Esophagus muscularis mucosa (tissue), 4 donors: ENCODE data around the gene PGAM2. TPM values are rescaled to one million over a fixed set of nuclear protein-coding genes. Genes with fewer than 3 reads are reported as not detected.

Experiments used
- DNase-seq: peaks from one replicate; pipeline ENCODE4 v3.0.0-alpha.2; 2017; ENCODE audit errors: extremely low spot score
- H3K27ac ChIP-seq, 4 donors: fragments of 200-600 bp; sonication (generic); replicated peaks in 1 of 4; 1 replicate in 3 of 4; 2 replicates in 1 of 4; pipeline ENCODE4 v1.5.1; 2016 to 2019; ENCODE audit warnings: mild to moderate bottlenecking in 1 of 4
- H3K27me3 ChIP-seq, 4 donors: fragments of 200-600 bp; sonication (generic); one replicate each; pipeline versions ENCODE4 v1.5.1 to v1.6.0; 2016 to 2019
- H3K36me3 ChIP-seq, 4 donors: fragments of 200-600 bp; sonication (generic); one replicate each; pipeline ENCODE4 v1.5.1; 2016 to 2019
- H3K4me1 ChIP-seq, 4 donors: fragments of 200-600 bp; sonication (generic); one replicate each; pipeline ENCODE4 v1.5.1; 2016 to 2019
- H3K4me3 ChIP-seq, 4 donors: fragments of 200-600 bp; sonication (generic); 1 replicate in 2 of 4; 2 replicates in 2 of 4; pipeline ENCODE4 v1.5.1; 2016 to 2019; ENCODE audit warnings: mild to moderate bottlenecking in 4 of 4, moderate library complexity in 1 of 4
- H3K9me3 ChIP-seq, 4 donors: fragments of 200-600 bp; sonication (generic); 1 replicate in 3 of 4; 2 replicates in 1 of 4; pipeline ENCODE4 v1.5.1; 2016 to 2019
- EP300 ChIP-seq: sonication (generic); formaldehyde crosslinking; IDR thresholded peaks from one replicate; pipeline ENCODE4 v1.6.1; 2017; ENCODE audit warnings: antibody characterized with exemption
- POLR2A ChIP-seq: fragments of 450-650 bp; IDR thresholded peaks from one replicate; pipeline ENCODE4 v1.6.1; 2017; ENCODE audit warnings: antibody characterized with exemption, moderate library complexity, mild to moderate bottlenecking, low read depth
- POLR2AphosphoS5 ChIP-seq, 2 donors: sonication (generic); formaldehyde crosslinking; IDR thresholded peaks; one replicate each; pipeline ENCODE4 v1.6.1; 2017; ENCODE audit warnings: antibody characterized with exemption in 2 of 2
- WGBS: methylation state at CpG from one replicate; pipeline ENCODE4 v1.1.5; 2018; 5-methylcytosine and 5-hydroxymethylcytosine counted together
- intact Hi-C: fragments of 100-400 bp; cut with DNase I; formaldehyde crosslinking; loops from one replicate; pipeline ENCODE4 v1.15.1; 2023
- total RNA-seq, 4 donors: library from RNA; depleted of rRNA; stranded (reverse); fragments of >200 nt; gene quantifications; one replicate each; pipeline versions ENCODE4 v1.1.0 to v1.2.1, GENCODE V29; 2016
- TF ChIP-seq, protein P1 (sequence below), 3 experiments: fragments of 200-600 bp in 2 of 3; fragments of 450-650 bp in 1 of 3; sonication (generic) in 2 of 3; IDR thresholded peaks; one replicate each; pipeline ENCODE4 v1.5.1; 2017 to 2019; ENCODE audit warnings: antibody characterized with exemption in 3 of 3, mild to moderate bottlenecking in 2 of 3, moderate library complexity in 1 of 3

Gene PGAM2
- total RNA-seq, 4 donors from 2014 or later: 0.52 to 1.8 (median 0.66) TPM; not detected in 1

DNA sequence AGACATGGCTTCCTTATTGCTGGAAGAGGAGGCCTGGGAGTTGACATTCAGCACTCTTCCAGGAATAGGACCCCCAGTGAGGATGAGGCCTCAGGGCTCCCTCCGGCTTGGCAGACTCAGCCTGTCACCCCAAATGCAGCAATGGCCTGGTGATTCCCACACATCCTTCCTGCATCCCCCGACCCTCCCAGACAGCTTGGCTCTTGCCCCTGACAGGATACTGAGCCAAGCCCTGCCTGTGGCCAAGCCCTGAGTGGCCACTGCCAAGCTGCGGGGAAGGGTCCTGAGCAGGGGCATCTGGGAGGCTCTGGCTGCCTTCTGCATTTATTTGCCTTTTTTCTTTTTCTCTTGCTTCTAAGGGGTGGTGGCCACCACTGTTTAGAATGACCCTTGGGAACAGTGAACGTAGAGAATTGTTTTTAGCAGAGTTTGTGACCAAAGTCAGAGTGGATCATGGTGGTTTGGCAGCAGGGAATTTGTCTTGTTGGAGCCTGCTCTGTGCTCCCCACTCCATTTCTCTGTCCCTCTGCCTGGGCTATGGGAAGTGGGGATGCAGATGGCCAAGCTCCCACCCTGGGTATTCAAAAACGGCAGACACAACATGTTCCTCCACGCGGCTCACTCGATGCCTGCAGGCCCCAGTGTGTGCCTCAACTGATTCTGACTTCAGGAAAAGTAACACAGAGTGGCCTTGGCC, 4.3 kb downstream of the PGAM2 start:
- Histone ChIP-seq H3K27ac (no peak overlapping the region), H3K9me3 (no peaks in the 10 kb centered on the region), H3K27me3 (no peaks in the 10 kb centered on the region), H3K4me1 (peaks cover 16 to 37% (median 26%) of the 10 kb centered on the region in 4 donors), H3K4me3 (no peak overlapping the region), H3K36me3 (peaks cover 58 to 67% (median 65%) of the 10 kb centered on the region in 4 donors)
- TF ChIP-seq, protein P1, sequence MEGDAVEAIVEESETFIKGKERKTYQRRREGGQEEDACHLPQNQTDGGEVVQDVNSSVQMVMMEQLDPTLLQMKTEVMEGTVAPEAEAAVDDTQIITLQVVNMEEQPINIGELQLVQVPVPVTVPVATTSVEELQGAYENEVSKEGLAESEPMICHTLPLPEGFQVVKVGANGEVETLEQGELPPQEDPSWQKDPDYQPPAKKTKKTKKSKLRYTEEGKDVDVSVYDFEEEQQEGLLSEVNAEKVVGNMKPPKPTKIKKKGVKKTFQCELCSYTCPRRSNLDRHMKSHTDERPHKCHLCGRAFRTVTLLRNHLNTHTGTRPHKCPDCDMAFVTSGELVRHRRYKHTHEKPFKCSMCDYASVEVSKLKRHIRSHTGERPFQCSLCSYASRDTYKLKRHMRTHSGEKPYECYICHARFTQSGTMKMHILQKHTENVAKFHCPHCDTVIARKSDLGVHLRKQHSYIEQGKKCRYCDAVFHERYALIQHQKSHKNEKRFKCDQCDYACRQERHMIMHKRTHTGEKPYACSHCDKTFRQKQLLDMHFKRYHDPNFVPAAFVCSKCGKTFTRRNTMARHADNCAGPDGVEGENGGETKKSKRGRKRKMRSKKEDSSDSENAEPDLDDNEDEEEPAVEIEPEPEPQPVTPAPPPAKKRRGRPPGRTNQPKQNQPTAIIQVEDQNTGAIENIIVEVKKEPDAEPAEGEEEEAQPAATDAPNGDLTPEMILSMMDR (IDR thresholded peaks at IDR 0.05): no peak
- TF ChIP-seq EP300 (no peak), POLR2AphosphoS5 (IDR thresholded peaks at IDR 0.05) (no peak)
- no peak for DNase-seq
- WGBS: 82% methylated on average over 7 of the region's 8 CpGs
- intact Hi-C loops: no loop called here

DNA sequence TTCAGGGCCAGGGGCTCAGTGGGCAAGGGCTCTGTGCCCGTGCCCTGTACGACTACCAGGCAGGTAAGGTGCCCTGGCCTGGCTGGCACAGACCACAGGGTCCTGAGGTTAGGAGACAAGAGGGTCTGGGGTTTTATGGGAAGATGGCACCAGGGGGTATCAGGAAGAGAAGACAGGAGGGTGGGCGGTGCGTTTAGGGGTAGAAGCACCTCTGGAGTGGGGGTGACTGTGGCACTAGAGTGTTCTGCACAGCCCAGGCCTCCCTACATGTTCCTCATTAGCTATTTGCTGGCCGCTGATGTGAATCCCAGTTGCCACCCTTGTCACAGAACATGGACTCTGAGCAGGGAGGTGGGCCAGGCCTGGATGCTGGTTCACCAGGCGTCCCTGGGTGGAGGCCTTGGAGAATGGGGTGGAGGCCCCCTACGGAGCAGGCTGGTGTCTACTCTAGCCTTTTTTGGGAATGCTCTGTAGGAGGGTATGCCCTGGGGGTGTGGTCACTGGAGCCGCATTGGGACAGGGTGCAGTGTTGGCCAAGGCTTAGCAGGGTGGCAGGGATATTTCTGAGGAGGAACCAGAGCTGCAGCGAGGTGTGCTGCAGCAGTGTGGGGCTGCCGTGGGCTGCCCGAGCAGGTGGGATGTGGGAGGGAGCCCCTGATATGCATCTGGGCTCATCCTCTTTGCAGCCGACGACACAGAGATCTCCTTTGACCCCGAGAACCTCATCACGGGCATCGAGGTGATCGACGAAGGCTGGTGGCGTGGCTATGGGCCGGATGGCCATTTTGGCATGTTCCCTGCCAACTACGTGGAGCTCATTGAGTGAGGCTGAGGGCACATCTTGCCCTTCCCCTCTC, 5.0 kb downstream of the PGAM2 start:
- Histone ChIP-seq H3K9me3 (no peaks in the 10 kb centered on the region), H3K27me3 (no peaks in the 10 kb centered on the region), H3K36me3 (peaks cover 58 to 73% (median 69%) of the 10 kb centered on the region in 4 donors), H3K27ac (no peak overlapping the region), H3K4me1 (peaks cover 8 to 29% (median 18%) of the 10 kb centered on the region in 4 donors), H3K4me3 (no peak overlapping the region)
- WGBS: 94% methylated on average over 16 of the region's 21 CpGs
- no peak for DNase-seq
- intact Hi-C loops: no loop called here
- TF ChIP-seq EP300 (no peak), POLR2A (no peak), POLR2AphosphoS5 (IDR thresholded peaks at IDR 0.05) (no peak)
- TF ChIP-seq, protein P1 (IDR thresholded peaks at IDR 0.05): no peak

DNA sequence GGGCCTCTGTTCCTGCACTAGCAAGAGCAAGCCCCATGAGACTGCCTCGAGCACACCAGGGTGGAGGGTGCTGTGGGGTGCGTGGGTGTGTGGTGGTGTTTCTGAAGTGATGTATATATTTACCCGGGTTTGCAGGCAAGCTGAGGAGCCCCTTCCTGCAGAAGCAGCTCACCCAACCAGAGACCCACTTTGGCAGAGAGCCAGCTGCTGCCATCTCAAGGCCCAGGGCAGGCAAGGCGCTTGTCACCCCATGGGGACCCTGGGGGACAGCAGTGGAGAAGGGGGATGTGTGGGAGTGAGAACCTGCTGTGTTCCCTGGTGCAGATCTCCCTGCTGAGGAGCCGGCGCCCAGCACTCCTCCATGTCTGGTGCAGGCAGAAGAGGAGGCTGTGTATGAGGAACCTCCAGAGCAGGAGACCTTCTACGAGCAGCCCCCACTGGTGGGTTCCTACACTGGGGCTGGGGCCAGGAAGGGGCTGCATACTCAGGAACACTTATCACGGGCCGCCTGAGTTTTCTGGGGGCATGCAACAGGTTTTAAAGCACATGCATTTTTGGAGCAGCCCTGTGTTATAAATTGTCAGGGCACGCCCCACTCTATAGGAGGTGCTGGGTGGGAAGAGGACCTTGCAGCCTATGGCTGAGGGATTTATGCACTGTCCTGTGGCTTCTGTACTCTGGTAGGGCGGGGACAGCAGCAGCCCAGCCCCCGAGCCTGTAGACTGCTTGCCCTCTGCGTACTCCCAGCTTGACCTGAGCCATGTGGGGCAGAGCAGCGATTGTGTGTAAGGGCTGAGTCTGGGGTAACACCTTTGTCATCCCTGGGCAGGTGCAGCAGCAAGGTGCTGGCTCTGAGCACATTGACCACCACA, 5.9 kb downstream of the PGAM2 start:
- intact Hi-C loops: no loop called here
- no peak overlapping the region for H3K27ac ChIP-seq
- peaks cover 58 to 81% (median 77%) of the 10 kb centered on the region in 4 donors for H3K36me3 ChIP-seq
- WGBS: 84% methylated on average over 8 of the region's 14 CpGs
- DNase-seq: no peak
- no peak overlapping the region for H3K4me3 ChIP-seq
- H3K4me1 ChIP-seq: peaks cover 0 to 21% (median 9%) of the 10 kb centered on the region in 4 donors
- H3K9me3 ChIP-seq: no peaks in the 10 kb centered on the region
- TF ChIP-seq, protein P1 (IDR thresholded peaks at IDR 0.05): no peak
- TF ChIP-seq EP300 (no peak), POLR2A (no peak), POLR2AphosphoS5 (IDR thresholded peaks at IDR 0.05) (no peak)
- H3K27me3 ChIP-seq: no peaks in the 10 kb centered on the region

DNA sequence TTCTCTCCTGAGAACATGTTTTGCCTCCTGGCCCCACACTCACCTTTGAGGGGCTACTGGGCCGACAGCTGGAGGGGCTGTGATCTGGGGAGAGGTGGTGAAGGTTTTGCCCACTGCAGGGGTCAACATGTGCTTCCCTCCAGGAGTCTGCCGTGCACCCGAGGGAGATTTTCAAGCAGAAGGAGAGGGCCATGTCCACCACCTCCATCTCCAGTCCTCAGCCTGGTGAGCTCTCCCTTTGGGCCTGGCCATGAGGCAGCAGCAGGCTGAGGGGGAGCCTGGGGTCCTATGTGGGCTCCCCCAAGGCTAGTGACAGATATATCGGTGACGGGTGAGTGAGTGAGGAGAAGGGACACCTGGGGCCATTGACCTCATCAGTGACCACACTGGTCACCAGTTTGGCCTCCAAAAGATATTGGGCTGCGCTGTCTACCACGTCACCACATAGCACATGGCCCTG, 6.6 kb downstream of the PGAM2 start:
- no peak overlapping the region for H3K4me3 ChIP-seq
- peaks cover 58 to 88% (median 83%) of the 10 kb centered on the region in 4 donors for H3K36me3 ChIP-seq
- no peak for DNase-seq
- WGBS: 89% methylated on average over 7 of the region's 7 CpGs
- peaks cover 0 to 14% (median 4%) of the 10 kb centered on the region in 4 donors for H3K4me1 ChIP-seq
- H3K9me3 ChIP-seq: no peaks in the 10 kb centered on the region
- H3K27me3 ChIP-seq: no peaks in the 10 kb centered on the region
- TF ChIP-seq EP300: no peak
- TF ChIP-seq, protein P1 (IDR thresholded peaks at IDR 0.05): no peak
- TF ChIP-seq POLR2A: no peak
- no peak for TF ChIP-seq POLR2AphosphoS5 (IDR thresholded peaks at IDR 0.05)
- intact Hi-C loops: no loop called here
- no peak overlapping the region for H3K27ac ChIP-seq
